HTR-8/SVneo (cell line): ENCODE measurements around the gene CRLF3.
"Not testable (repeated sequence)": the region's sequence is repeated elsewhere in the genome, so short reads cannot be mapped to it uniquely, and the experiment has no call there.

ENCODE experiments used
- DNase-seq: peaks from one replicate; pipeline ENCODE4 v3.0.0; 2011; ENCODE audit warnings: low spot score, mixed read lengths; ENCODE audit not compliant: insufficient read length
- FAIRE-seq: peaks from 2 replicates; lab custom pipeline; 2011; peaks lifted over from hg19 to GRCh38; lab: Jason Lieb, UNC

Gene CRLF3

DNA sequence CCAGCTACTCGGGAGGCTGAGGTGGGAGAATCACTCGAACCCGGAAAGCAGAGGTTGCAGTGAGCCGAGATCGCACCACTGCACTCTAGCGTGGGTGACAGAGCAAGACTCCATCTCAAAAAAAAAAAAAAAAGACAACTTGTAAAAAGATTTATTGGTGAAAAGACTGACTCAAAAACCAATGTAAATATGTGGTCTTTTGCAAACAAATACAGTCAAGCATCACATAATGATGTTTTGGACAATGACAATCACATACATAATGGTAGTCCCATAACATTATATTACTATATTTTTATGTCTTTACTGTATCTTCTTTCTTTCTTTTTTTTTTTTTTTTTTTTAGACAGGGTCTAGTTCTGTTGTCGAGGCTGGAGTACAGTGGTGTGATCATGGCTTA, 8.3 kb downstream of the CRLF3 start:
- no peak for DNase-seq
- FAIRE-seq: no peak

DNA sequence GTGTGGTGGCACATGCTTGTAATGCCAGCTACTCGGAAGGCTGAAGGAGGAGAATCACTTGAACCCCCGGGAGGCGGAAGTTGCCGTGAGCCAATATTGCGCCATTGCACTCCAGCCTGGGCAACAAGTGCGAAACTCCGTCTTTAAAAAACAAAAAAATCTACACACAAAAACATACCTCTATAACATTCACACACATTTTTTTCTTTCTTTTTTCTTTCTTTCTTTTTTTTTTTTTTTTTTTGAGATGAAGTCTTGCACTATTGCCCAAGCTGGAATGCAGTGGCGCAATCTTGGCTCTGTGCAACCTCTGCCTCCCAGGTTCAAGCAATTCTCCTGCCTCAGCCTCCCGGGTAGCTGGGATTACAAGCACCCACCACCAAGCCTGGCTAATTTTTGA, 9.6 kb downstream of the CRLF3 start:
- DNase-seq, FAIRE-seq: not testable (repeated sequence)

DNA sequence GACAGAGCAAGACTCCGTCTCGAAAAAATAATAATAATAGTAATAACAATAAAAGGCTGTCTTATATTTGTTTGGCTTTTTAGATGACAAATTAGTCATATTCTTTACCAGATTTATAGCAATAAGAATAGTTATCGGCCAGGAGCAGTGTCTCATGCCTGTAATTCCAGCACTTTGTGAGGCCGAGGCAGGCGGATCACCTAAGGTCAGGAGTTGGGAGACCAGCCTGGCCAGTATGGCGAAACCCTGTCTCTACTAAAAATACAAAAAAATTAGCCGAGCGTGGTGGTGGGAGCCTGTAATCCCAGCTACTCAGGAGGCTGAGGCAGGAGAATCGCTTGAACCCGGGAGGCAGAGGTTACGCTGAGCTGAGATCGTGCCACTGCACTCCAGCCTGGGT, 10.3 kb downstream of the CRLF3 start:
- not testable (repeated sequence) for FAIRE-seq, DNase-seq

DNA sequence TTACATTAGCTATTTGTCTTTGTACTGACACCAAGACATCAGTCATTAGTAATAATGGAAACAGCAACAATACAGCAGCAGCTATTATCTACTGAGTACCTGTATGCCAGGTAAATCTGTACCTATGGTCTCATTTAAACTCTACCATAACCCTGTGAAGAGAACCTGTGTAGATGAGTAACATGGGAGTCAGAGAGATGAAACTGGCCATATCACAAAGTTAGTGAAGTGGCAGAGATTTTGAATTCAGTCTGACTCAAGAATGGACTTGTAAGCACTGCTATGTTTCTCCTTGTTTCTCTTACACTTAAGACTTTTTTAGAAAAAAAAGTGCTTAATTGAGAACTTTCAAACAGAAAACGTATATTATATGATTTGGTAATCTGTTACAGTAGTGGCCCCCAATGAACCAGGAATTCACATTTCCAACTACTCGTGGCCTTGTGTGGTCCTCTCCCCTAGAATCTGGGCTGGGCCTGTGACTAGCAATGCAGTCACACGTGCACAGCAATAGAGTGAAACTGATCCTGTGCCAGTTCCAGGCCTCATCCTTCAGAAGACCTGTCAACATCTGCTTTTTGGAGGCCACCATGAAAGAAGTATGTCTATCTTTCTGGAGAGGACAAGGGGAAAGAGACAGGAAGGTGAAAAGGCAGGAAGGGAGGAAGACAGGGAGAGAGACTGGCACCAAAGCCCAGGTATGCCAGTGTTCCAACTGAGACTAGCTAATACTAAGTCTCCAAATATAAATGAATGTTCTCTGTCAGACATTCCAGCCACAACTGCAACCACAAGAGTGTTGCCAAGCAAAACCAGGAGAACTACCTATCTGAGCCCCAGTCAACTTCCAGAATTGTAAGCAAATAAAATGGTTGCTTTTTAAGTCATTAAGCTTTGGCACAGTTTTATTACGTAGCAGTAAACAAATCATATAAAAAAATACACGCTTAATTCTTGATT, 12.0 kb downstream of the CRLF3 start:
- DNase-seq: no peak
- no peak for FAIRE-seq

DNA sequence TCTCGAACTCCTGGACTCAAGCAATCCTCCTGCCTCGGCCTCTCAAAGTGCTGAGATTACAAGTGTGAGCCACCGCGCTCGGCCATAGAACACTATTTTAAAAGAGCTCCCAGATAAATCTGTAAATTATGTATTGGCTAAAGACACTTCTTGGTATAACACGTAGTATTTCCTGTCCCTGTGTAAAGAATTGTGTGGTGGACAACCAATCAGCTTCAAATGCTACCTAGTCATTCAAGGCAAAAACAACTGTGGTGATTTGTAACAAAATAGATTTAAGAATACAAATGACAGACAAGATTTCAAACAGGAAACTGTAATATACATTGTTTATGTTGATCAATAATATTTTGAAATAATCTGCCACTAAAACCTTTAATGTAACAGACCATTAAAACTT, 14.6 kb downstream of the CRLF3 start:
- no peak for FAIRE-seq

DNA sequence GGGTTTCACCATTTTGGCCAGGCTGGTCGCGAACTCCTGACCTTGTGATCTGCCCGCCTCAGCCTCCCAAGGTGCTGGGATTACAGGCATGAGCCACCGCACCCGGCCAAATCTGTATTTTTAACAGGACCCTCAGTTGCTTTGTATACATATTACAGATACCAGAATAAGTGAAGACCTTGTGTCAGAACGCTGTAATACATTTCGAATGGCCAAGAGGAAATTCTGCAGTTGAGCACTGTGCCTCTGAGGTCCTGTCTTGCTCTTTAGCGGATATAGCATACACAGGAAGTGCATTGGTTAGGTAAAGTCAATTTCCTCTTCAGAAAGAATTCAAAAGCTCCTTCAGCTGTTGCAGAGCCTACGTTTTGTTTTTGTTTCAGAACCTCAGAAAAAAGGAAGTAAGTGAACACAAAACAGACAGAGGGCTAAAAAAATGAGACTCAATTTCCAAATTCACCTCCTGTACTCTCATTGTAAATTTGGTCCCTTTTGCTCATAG, 15.7 kb downstream of the CRLF3 start:
- no peak for DNase-seq
- FAIRE-seq: no peak

More for the DNA sequence above, 14.6 kb downstream of the CRLF3 start:
- DNase-seq: no peak

DNA sequence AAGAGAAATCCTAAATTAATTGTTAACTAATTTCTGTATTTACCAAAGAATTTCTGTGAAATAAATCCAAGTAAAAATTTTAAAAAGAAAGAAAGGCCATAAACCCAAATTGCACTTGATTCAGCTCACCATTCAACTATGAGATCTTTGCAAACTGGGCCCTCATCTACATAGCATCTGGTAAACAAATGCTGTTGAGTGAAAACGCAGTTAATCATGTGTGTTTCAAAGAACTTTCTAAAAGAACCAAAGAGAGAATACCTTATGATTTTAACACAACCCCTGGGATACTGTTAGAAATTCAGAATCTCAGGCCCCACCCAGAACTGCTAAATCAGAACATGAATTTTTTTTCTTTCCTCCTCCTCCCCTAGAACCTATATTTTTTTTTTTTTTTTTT, 16.6 kb downstream of the CRLF3 start:
- no peak for DNase-seq
- FAIRE-seq: no peak

DNA sequence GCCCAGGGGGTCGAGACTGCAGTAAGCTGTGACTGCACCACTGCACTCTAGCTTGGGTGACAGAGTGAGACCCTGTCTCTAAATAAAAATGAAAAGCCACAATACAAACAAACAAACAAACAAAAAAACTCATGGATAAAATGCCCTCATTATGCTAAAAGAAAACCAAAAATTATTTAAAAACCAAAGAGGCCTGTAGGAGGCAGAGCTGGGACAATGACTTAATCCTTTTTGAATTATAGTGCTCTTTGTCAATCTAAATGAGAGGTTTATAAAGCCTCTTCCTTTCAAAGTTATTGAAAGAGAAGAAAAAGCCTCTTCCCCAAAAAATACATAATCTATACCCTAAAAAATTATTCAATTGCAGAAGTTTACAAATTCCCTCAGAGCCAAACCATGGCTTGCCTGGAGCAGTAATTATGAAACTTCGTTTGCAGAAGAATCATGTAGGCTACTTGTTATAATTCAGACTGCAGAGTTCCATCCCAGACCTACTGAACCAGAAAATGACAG, 18.5 kb downstream of the CRLF3 start:
- FAIRE-seq (no peak), DNase-seq (no peak)

DNA sequence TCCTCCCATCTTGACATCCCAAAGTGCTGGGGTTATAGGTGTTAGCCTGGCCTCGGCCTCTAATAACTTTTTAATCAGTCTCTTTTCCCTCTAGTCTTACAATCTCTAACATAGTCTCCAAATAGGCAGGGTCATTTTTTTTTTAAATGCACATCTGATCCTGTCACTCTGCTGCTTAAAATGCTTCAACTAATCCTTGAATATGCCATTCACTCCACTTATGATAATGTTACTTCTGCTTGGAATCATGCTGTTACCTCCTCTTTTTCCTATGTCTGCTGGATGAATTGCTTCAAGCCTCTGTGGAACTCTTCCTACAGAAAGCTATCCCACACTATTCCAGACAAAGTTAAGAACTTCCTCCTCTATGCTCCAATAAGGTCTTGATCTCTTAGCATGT, 22.8 kb downstream of the CRLF3 start:
- no peak for DNase-seq
- no peak for FAIRE-seq

DNA sequence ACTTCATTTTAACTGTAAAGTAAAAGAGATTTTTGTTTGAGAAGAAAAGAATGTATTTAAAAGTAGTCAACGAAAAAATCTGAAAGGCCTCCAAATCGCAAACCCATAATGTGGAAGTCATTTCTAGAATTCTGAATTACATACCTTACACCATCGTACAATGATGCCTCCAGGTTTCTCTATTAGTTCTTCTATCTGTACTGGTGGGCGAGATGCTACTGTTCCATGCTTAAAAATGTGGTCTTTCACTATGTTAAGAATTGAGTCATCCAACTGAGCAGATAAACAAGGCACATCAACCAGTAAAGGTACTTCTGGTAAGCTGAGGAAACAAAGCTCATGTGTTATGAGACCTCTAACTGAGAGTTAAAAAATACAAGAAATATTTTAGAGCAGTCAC, 28.5 kb downstream of the CRLF3 start:
- FAIRE-seq (no peak), DNase-seq (no peak)

DNA sequence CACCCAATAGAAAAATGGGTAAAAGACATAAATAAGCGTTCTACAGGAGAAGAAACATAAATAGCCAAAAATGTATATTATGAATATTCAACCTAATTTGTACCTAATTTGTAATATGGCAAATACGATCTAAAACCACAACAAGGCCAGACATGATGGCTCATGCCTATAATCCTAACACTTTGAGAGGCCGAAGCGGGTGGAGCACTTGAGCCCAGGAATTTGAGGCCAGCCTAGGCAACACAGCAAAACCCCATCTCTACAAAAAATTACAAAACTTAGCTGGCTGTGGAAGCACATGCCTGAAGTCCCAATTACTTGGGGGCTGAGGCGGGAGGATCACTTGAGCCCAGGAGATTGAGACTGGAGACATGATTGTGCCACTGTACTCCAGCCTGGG, 30.1 kb downstream of the CRLF3 start:
- DNase-seq (no peak), FAIRE-seq (no peak)

DNA sequence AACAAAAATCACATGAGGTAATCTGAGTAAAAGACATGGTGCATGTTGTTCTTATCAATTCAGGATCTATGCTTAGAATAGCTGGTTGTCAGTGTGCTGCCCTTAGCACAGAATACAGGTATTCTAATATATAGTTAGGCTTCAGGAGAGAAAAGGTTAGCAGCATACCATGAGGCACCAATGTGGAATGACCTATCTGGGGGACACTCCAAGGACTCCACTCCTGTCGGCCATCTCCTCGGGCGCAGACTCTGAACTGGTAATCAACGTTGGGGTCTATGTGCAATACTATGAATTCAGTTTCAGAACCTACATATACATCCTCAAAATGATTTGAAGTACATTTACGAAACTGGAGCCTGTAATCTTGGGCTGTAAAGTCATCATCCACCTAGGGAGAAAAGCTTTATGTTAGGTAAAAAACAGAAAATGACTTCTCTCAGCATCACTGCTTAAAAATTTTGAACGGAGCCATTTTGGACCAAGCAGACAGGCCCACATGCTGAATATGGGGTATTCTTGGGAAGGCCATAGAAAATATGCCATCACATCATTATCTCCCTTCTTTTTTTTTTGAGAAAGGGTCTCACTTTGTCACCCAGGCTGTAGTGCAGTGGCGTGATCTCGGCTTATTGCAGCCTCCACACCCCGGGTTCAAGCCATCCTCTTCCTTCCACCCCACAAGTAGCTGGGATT, 31.1 kb downstream of the CRLF3 start:
- DNase-seq (no peak), FAIRE-seq (no peak)

DNA sequence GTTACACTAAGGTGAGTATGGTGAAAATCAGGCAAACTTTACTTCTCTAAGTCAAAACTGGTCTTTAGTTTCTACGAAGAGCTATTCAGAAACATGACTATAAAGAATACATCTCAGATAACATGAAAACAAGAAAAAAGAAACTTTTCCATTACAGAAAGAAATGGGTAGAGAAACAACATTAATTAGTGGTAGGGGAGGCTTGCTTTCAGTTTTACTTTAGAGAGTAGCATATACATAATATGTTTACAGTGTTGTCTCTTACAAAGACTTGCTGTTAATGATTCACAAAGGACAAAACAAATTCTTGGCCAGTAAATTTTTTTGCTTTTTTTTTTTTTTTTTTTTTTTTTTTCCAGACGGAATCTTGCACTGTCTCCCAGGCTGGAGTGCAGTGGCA, 34.2 kb downstream of the CRLF3 start:
- no peak for FAIRE-seq
- no peak for DNase-seq

DNA sequence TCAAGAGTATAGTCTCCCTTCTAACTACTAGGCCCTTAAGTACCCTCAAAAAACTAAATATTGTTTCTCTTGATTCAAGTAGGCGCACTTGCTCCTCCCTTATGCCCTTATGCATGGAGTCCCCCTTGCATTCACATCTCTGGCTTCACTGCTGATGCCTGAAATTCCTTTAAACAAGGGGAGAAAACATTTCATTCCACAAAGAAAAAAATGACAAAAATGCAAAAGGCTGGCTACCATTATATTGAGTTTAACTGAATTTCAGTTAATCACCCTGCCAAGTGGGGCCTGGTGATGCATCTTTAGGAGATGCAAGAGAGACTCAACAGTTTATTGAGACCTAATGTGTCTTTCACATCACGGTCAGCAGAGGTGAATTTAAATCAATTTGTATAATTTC, 35.6 kb downstream of the CRLF3 start:
- DNase-seq (no peak), FAIRE-seq (no peak)

DNA sequence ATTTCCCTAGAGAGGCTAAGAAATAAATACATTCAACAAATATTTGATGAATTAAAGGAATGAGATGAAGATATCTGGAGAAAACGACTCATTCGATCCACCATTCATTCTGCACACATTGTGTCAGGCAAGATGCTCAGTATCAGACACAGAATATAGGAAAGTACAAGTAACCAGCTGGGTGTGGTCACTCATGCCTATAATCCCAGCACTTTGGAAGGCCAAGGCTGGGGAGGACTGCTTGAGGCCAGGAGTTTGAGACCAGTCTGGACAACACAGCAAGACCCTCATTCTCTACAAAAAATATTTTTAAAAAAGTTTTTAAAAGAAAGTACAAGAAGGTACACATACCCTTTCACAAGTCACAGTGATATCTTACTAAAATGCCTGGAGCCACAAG, 42.3 kb downstream of the CRLF3 start:
- no peak for DNase-seq
- no peak for FAIRE-seq

DNA sequence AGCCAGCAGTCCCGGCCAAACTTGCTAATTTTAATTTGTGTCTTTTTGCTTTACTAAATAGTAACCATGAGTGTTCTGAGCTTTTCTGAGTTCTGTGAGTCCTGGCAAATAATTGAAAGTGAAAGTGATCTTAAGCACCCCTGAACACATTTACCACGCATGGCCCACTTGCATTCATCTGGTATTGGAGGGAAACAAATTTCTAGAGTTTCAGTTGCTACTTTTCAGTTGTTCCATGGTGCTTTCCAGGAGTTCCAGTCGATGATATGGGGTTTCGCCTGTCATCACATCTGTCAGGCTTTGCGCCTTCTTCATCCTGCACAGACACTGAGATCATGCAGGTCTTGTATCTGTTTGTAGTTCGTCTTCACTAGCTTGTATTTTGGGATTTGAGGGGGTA, 44.1 kb downstream of the CRLF3 start:
- FAIRE-seq (no peak), DNase-seq (no peak)

DNA sequence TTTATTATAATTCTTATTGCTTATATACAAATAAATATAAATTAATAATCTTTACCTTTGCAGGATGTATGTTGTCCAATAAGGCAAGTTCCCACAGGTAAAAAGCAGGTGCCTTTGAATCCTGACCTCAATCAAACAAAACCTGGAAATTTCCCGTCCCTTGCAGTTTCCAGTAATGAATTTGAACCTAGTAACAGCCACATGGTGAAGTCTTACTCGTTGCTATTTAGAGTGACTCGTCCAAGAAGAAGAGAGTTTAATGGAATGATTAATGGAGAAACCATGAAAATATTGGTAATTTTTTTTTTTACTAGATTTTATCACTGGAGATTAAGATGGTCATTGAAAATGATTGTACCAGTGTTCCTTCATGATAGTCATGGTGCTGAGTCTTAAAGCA, 55.7 kb downstream of the CRLF3 start:
- DNase-seq, FAIRE-seq: not testable (repeated sequence)

DNA sequence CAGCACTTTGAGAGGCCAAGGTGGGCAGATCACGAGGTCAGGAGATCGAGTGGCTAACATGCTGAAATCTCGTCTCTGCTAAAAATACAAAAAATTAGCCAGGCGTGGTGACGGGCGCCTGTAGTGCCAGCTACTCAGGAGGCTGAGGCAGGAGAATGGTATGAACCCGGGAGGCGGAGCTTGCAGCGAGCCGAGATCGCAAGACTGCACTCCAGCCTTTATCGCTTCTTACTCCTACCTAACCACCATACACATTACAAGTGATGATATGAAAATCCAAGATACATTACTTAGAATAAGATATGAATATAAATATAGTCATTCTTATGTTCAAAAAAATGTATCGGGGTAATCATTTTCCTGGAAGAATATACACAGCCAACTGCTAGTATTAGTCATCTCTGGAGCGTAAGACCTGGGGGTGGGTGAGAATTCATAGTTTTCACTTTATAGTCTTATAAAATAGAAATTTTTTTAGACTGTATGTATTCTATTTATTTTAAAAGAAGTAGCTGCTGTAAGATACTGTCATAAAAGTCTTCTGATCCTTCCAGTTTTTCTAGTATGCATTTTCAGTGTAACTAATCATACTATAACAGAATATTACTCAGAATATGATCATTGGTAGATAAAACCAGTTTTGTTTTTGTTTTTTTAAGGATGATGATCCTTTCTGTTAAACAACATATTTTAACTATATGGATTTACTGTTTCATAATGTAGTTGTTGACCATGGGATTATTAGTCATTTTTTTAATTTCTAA, 56.7 kb downstream of the CRLF3 start:
- not testable (repeated sequence) for DNase-seq, FAIRE-seq

DNA sequence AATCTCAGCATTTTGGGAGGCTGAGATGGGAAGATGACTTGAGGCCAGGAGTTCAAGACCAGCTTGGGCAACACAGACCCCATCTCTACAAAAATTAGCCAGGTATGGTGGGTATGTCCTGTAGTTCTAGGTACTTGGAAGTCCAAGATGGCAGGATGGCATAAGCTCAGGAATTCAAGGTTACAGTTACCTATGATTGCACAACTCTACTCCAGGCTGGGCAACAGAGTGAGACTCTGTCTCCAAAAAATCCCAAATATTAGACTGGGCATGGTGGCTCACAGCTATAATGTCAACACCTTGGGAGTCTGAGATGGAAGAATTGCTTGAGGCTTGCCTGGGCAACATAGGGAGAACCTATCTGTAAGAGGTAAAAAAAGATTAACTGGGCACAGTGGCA, 63.4 kb downstream of the CRLF3 start:
- no peak for DNase-seq
- FAIRE-seq: no peak

DNA sequence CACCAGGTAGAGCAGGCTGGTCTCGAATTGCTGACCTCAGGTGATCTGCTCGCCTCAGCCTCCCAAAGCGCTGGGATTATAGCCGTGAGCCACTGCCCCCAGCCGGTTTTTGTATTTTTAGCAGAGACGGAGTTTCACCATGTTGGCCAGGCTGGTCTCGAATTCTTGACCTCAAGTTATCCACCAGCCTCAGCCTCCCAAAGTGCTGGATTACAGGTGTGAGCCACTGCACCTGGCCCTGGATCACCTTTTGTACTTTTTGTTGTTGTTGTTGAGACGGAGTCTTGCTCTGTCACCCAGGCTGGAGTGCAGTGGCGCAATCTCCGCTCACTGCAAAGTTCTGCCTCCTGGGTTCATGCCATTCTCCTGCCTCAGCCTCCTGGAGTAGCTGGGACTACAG, 71.2 kb downstream of the CRLF3 start:
- not testable (repeated sequence) for DNase-seq, FAIRE-seq
